Measurements from ENCODE around the gene HEYL. TPM values are rescaled to one million over a fixed set of nuclear protein-coding genes. Genes with fewer than 3 reads are reported as not detected.

HEYL gene
- total and polyA plus RNA-seq, 9 of the 15 experiments (the other 6 are each of a cell fraction or from before 2014, with no cell fraction given) = 0.13 to 0.89 (median 0.25) TPM

DNA sequence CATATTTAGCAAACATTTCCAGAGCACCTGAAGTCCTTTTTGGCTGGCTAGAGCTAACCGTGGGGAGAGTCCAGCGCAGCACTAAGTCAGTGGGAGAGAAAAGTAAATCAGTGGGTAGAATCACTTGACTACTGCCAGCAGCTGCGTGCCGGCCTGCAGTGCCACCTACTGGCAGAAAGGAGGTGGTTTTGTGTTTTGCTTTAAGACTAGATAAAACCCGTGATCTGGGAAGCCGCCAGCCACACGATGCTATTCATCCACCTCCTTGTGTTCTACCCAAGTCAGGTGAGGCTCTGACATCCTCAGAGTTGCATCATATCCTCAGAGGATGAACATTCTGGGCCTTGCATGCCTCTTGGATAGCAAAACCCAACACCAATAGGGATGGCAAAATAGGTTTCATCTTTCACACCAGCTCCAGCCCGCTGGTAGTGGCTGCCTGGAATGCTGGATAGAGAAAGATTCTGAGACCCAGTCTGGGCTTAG lies 14.1 kb upstream of the HEYL start (continued):
- no peak for TF ChIP-seq NRF1 (conservative IDR thresholded peaks at IDR 0.05 in 1 of 2, IDR thresholded peaks at IDR 0.05 in 1 of 2)
- TF ChIP-seq CREM (IDR thresholded peaks at IDR 0.05; ENCODE audit: low read depth) = 0 out of 2 replicates have a peak, but pooled peaks have one; percentile 28
- TF ChIP-seq MIER1 (IDR thresholded peaks at IDR 0.05; ENCODE audit: low read depth) = no peak
- TF ChIP-seq, protein P1, sequence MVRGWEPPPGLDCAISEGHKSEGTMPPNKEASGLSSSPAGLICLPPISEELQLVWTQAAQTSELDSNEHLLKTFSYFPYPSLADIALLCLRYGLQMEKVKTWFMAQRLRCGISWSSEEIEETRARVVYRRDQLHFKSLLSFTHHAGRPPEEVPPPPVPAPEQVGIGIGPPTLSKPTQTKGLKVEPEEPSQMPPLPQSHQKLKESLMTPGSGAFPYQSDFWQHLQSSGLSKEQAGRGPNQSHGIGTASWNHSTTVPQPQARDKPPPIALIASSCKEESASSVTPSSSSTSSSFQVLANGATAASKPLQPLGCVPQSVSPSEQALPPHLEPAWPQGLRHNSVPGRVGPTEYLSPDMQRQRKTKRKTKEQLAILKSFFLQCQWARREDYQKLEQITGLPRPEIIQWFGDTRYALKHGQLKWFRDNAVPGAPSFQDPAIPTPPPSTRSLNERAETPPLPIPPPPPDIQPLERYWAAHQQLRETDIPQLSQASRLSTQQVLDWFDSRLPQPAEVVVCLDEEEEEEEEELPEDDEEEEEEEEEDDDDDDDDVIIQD (CRISPR knock-in tag; IDR thresholded peaks at IDR 0.05) = no peak
- TF ChIP-seq, protein P2, sequence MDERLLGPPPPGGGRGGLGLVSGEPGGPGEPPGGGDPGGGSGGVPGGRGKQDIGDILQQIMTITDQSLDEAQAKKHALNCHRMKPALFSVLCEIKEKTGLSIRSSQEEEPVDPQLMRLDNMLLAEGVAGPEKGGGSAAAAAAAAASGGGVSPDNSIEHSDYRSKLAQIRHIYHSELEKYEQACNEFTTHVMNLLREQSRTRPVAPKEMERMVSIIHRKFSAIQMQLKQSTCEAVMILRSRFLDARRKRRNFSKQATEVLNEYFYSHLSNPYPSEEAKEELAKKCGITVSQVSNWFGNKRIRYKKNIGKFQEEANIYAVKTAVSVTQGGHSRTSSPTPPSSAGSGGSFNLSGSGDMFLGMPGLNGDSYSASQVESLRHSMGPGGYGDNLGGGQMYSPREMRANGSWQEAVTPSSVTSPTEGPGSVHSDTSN (CRISPR knock-in tag; IDR thresholded peaks at IDR 0.05; ENCODE audit: low read depth) = no peak
- TF ChIP-seq, protein P2 (tag; conservative IDR thresholded peaks at IDR 0.05; ENCODE audit: low read depth) = no peak; the same call in 1 of the 2 replicates
- TF ChIP-seq FOXK2 (conservative IDR thresholded peaks at IDR 0.05 in 1 of 2, IDR thresholded peaks at IDR 0.05 in 1 of 2; ENCODE audit: low read depth in 2 of 2) = no peak
- no peak for TF ChIP-seq MAFG (tag; conservative IDR thresholded peaks at IDR 0.05)
- TF ChIP-seq ZNF347 (CRISPR knock-in tag; IDR thresholded peaks at IDR 0.05; ENCODE audit: low read depth) = no peak
- no peak for TF ChIP-seq ILK (tag; IDR thresholded peaks at IDR 0.05; ENCODE audit: borderline replicate concordance, low read depth)
- TF ChIP-seq NR3C1 (CRISPR knock-in tag; IDR thresholded peaks at IDR 0.05) = no peak
- TF ChIP-seq SREBF2 (CRISPR knock-in tag; IDR thresholded peaks at IDR 0.05) = no peak
- TF ChIP-seq, protein P3, sequence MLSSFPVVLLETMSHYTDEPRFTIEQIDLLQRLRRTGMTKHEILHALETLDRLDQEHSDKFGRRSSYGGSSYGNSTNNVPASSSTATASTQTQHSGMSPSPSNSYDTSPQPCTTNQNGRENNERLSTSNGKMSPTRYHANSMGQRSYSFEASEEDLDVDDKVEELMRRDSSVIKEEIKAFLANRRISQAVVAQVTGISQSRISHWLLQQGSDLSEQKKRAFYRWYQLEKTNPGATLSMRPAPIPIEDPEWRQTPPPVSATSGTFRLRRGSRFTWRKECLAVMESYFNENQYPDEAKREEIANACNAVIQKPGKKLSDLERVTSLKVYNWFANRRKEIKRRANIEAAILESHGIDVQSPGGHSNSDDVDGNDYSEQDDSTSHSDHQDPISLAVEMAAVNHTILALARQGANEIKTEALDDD (IDR thresholded peaks at IDR 0.05) = peak; percentile 41; the same call in 1 of the 2 replicates
- TF ChIP-seq CCNT2 (IDR thresholded peaks at IDR 0.05; ENCODE audit: borderline replicate concordance, extremely low read depth, insufficient read length, low read depth, low read length) = no peak
- TF ChIP-seq, protein P4, sequence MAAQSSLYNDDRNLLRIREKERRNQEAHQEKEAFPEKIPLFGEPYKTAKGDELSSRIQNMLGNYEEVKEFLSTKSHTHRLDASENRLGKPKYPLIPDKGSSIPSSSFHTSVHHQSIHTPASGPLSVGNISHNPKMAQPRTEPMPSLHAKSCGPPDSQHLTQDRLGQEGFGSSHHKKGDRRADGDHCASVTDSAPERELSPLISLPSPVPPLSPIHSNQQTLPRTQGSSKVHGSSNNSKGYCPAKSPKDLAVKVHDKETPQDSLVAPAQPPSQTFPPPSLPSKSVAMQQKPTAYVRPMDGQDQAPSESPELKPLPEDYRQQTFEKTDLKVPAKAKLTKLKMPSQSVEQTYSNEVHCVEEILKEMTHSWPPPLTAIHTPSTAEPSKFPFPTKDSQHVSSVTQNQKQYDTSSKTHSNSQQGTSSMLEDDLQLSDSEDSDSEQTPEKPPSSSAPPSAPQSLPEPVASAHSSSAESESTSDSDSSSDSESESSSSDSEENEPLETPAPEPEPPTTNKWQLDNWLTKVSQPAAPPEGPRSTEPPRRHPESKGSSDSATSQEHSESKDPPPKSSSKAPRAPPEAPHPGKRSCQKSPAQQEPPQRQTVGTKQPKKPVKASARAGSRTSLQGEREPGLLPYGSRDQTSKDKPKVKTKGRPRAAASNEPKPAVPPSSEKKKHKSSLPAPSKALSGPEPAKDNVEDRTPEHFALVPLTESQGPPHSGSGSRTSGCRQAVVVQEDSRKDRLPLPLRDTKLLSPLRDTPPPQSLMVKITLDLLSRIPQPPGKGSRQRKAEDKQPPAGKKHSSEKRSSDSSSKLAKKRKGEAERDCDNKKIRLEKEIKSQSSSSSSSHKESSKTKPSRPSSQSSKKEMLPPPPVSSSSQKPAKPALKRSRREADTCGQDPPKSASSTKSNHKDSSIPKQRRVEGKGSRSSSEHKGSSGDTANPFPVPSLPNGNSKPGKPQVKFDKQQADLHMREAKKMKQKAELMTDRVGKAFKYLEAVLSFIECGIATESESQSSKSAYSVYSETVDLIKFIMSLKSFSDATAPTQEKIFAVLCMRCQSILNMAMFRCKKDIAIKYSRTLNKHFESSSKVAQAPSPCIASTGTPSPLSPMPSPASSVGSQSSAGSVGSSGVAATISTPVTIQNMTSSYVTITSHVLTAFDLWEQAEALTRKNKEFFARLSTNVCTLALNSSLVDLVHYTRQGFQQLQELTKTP (IDR thresholded peaks at IDR 0.05; ENCODE audit: low read depth in 1 of 2, partially characterized antibody in 2 of 2) = no peak
- no peak for TF ChIP-seq ZNF75A (CRISPR knock-in tag; IDR thresholded peaks at IDR 0.05)
- TF ChIP-seq, protein P5, sequence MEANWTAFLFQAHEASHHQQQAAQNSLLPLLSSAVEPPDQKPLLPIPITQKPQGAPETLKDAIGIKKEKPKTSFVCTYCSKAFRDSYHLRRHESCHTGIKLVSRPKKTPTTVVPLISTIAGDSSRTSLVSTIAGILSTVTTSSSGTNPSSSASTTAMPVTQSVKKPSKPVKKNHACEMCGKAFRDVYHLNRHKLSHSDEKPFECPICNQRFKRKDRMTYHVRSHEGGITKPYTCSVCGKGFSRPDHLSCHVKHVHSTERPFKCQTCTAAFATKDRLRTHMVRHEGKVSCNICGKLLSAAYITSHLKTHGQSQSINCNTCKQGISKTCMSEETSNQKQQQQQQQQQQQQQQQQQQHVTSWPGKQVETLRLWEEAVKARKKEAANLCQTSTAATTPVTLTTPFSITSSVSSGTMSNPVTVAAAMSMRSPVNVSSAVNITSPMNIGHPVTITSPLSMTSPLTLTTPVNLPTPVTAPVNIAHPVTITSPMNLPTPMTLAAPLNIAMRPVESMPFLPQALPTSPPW (CRISPR knock-in tag; IDR thresholded peaks at IDR 0.05) = no peak

Data from K562 (cell line).